Measurements from ENCODE around the gene LRMDA. TPM values are rescaled to one million over a fixed set of nuclear protein-coding genes. Genes with fewer than 3 reads are reported as not detected.

The LRMDA gene
- total RNA-seq, 1 donor from 2014 or later = not detected

GRCh38 chr10:75433216-75433615 is 1.8 kb downstream of the LRMDA start:
- Mint-ChIP-seq H3K4me3 (ENCODE audit: low read depth) (no peak overlapping the region), H3K36me3 (ENCODE audit: low read depth) (no peaks in the 10 kb centered on the region), H3K9me3 (no peaks in the 10 kb centered on the region), H3K27me3 (ENCODE audit: low read depth) (peaks cover 51% of the 10 kb centered on the region), H3K27ac (no peak overlapping the region), H3K4me1 (ENCODE audit: low read depth) (peaks cover 2% of the 10 kb centered on the region)
- intact Hi-C loops (cut with micrococcal nuclease) = no loop called here
- no peak for DNase-seq (ENCODE audit: low spot score)

GRCh38 chr10:75434291-75434690 is 2.9 kb downstream of the LRMDA start:
- DNase-seq (ENCODE audit: low spot score) = no peak
- H3K4me3 Mint-ChIP-seq (ENCODE audit: low read depth) = no peak overlapping the region
- H3K27me3 Mint-ChIP-seq (ENCODE audit: low read depth) = peaks cover 41% of the 10 kb centered on the region
- intact Hi-C loops (cut with micrococcal nuclease) = no loop called here
- peaks cover 2% of the 10 kb centered on the region for H3K4me1 Mint-ChIP-seq (ENCODE audit: low read depth)
- H3K9me3 Mint-ChIP-seq = no peaks in the 10 kb centered on the region
- no peaks in the 10 kb centered on the region for H3K36me3 Mint-ChIP-seq (ENCODE audit: low read depth)
- no peak overlapping the region for H3K27ac Mint-ChIP-seq

GRCh38 chr10:75435291-75435690 is 3.9 kb downstream of the LRMDA start:
- DNase-seq (ENCODE audit: low spot score) = no peak
- H3K4me3 Mint-ChIP-seq (ENCODE audit: low read depth) = no peak overlapping the region
- intact Hi-C loops (cut with micrococcal nuclease) = no loop called here

GRCh38 chr10:75436896-75437295 is 5.5 kb downstream of the LRMDA start:
- intact Hi-C loops (cut with micrococcal nuclease) = no loop called here
- no peak for DNase-seq (ENCODE audit: low spot score)
- Mint-ChIP-seq H3K27me3 (ENCODE audit: low read depth) (peaks cover 23% of the 10 kb centered on the region), H3K4me3 (ENCODE audit: low read depth) (no peak overlapping the region), H3K27ac (no peak overlapping the region), H3K36me3 (ENCODE audit: low read depth) (no peaks in the 10 kb centered on the region), H3K4me1 (ENCODE audit: low read depth) (peaks cover under 1% of the 10 kb centered on the region), H3K9me3 (no peaks in the 10 kb centered on the region)

More at GRCh38 chr10:75435291-75435690, 3.9 kb downstream of the LRMDA start:
- Mint-ChIP-seq H3K36me3 (ENCODE audit: low read depth) (no peaks in the 10 kb centered on the region), H3K27ac (no peak overlapping the region), H3K4me1 (ENCODE audit: low read depth) (peaks cover 2% of the 10 kb centered on the region), H3K27me3 (ENCODE audit: low read depth) (peaks cover 32% of the 10 kb centered on the region), H3K9me3 (no peaks in the 10 kb centered on the region)

- no peak overlapping the region for H3K4me3 Mint-ChIP-seq (ENCODE audit: low read depth)
- DNase-seq (ENCODE audit: low spot score) = no peak
- no peaks in the 10 kb centered on the region for H3K36me3 Mint-ChIP-seq (ENCODE audit: low read depth)
- H3K4me1 Mint-ChIP-seq (ENCODE audit: low read depth) = no peaks in the 10 kb centered on the region
- peaks cover 15% of the 10 kb centered on the region for H3K27me3 Mint-ChIP-seq (ENCODE audit: low read depth)
- H3K9me3 Mint-ChIP-seq = peaks cover 6% of the 10 kb centered on the region
- H3K27ac Mint-ChIP-seq = no peak overlapping the region
- intact Hi-C loops (cut with micrococcal nuclease) = no loop called here
Observed at GRCh38 chr10:75437693-75438092, 6.3 kb downstream of the LRMDA start.

GRCh38 chr10:75438275-75438674 is 6.9 kb downstream of the LRMDA start:
- DNase-seq (ENCODE audit: low spot score) = no peak
- Mint-ChIP-seq H3K4me3 (ENCODE audit: low read depth) (no peak overlapping the region), H3K4me1 (ENCODE audit: low read depth) (no peaks in the 10 kb centered on the region), H3K27ac (no peak overlapping the region), H3K36me3 (ENCODE audit: low read depth) (no peaks in the 10 kb centered on the region), H3K27me3 (ENCODE audit: low read depth) (peaks cover 10% of the 10 kb centered on the region), H3K9me3 (peaks cover 6% of the 10 kb centered on the region)
- intact Hi-C loops (cut with micrococcal nuclease) = no loop called here

GRCh38 chr10:75439811-75440210 is 8.4 kb downstream of the LRMDA start:
- intact Hi-C loops (cut with micrococcal nuclease) = no loop called here
- DNase-seq (ENCODE audit: low spot score) = no peak
- no peaks in the 10 kb centered on the region for H3K4me1 Mint-ChIP-seq (ENCODE audit: low read depth)

GRCh38 chr10:75440271-75440793 is 8.9 kb downstream of the LRMDA start:
- H3K27ac Mint-ChIP-seq = no peak overlapping the region
- no peaks in the 10 kb centered on the region for H3K4me1 Mint-ChIP-seq (ENCODE audit: low read depth)
- no peaks in the 10 kb centered on the region for H3K36me3 Mint-ChIP-seq (ENCODE audit: low read depth)
- peaks cover 15% of the 10 kb centered on the region for H3K9me3 Mint-ChIP-seq
- H3K4me3 Mint-ChIP-seq (ENCODE audit: low read depth) = no peak overlapping the region
- no peak for DNase-seq (ENCODE audit: low spot score)
- intact Hi-C loops (cut with micrococcal nuclease) = no loop called here
- H3K27me3 Mint-ChIP-seq (ENCODE audit: low read depth) = peaks cover 2% of the 10 kb centered on the region

More at GRCh38 chr10:75439811-75440210, 8.4 kb downstream of the LRMDA start:
- H3K27me3 Mint-ChIP-seq (ENCODE audit: low read depth) = peaks cover 2% of the 10 kb centered on the region
- peaks cover 15% of the 10 kb centered on the region for H3K9me3 Mint-ChIP-seq
- no peak overlapping the region for H3K27ac Mint-ChIP-seq
- no peaks in the 10 kb centered on the region for H3K36me3 Mint-ChIP-seq (ENCODE audit: low read depth)
- H3K4me3 Mint-ChIP-seq (ENCODE audit: low read depth) = no peak overlapping the region

GRCh38 chr10:75441196-75441595 is 9.8 kb downstream of the LRMDA start:
- H3K27me3 Mint-ChIP-seq (ENCODE audit: low read depth) = peaks cover 2% of the 10 kb centered on the region
- no peak overlapping the region for H3K4me3 Mint-ChIP-seq (ENCODE audit: low read depth)
- H3K4me1 Mint-ChIP-seq (ENCODE audit: low read depth) = no peaks in the 10 kb centered on the region
- H3K27ac Mint-ChIP-seq = no peak overlapping the region
- H3K9me3 Mint-ChIP-seq = peaks cover 15% of the 10 kb centered on the region
- DNase-seq (ENCODE audit: low spot score) = no peak
- intact Hi-C loops (cut with micrococcal nuclease) = no loop called here
- no peaks in the 10 kb centered on the region for H3K36me3 Mint-ChIP-seq (ENCODE audit: low read depth)

- Mint-ChIP-seq H3K27me3 (ENCODE audit: low read depth) (peaks cover 2% of the 10 kb centered on the region), H3K4me1 (ENCODE audit: low read depth) (no peaks in the 10 kb centered on the region), H3K36me3 (ENCODE audit: low read depth) (no peaks in the 10 kb centered on the region), H3K27ac (no peak overlapping the region), H3K4me3 (ENCODE audit: low read depth) (no peak overlapping the region), H3K9me3 (peaks cover 19% of the 10 kb centered on the region)
- intact Hi-C loops (cut with micrococcal nuclease) = no loop called here
- no peak for DNase-seq (ENCODE audit: low spot score)
Observed at GRCh38 chr10:75441682-75442081, 10.3 kb downstream of the LRMDA start.

GRCh38 chr10:75443362-75443761 is 11.9 kb downstream of the LRMDA start:
- no peak for DNase-seq (ENCODE audit: low spot score)
- H3K4me3 Mint-ChIP-seq (ENCODE audit: low read depth) = no peak overlapping the region
- no peaks in the 10 kb centered on the region for H3K27me3 Mint-ChIP-seq (ENCODE audit: low read depth)
- H3K4me1 Mint-ChIP-seq (ENCODE audit: low read depth) = no peaks in the 10 kb centered on the region
- no peak overlapping the region for H3K27ac Mint-ChIP-seq
- peaks cover 22% of the 10 kb centered on the region for H3K9me3 Mint-ChIP-seq
- intact Hi-C loops (cut with micrococcal nuclease) = no loop called here
- no peaks in the 10 kb centered on the region for H3K36me3 Mint-ChIP-seq (ENCODE audit: low read depth)

- no peaks in the 10 kb centered on the region for H3K27me3 Mint-ChIP-seq (ENCODE audit: low read depth)
- DNase-seq (ENCODE audit: low spot score) = no peak
- peaks cover 22% of the 10 kb centered on the region for H3K9me3 Mint-ChIP-seq
- intact Hi-C loops (cut with micrococcal nuclease) = no loop called here
- no peak overlapping the region for H3K27ac Mint-ChIP-seq
- no peak overlapping the region for H3K4me3 Mint-ChIP-seq (ENCODE audit: low read depth)
- H3K36me3 Mint-ChIP-seq (ENCODE audit: low read depth) = no peaks in the 10 kb centered on the region
- H3K4me1 Mint-ChIP-seq (ENCODE audit: low read depth) = no peaks in the 10 kb centered on the region
Observed at GRCh38 chr10:75444781-75445386, 13.5 kb downstream of the LRMDA start.

GRCh38 chr10:75446508-75446907 is 15.1 kb downstream of the LRMDA start:
- intact Hi-C loops (cut with micrococcal nuclease) = no loop called here
- no peaks in the 10 kb centered on the region for H3K27me3 Mint-ChIP-seq (ENCODE audit: low read depth)
- H3K36me3 Mint-ChIP-seq (ENCODE audit: low read depth) = no peaks in the 10 kb centered on the region
- no peak overlapping the region for H3K4me3 Mint-ChIP-seq (ENCODE audit: low read depth)
- H3K9me3 Mint-ChIP-seq = peaks cover 22% of the 10 kb centered on the region
- H3K27ac Mint-ChIP-seq = no peak overlapping the region
- DNase-seq (ENCODE audit: low spot score) = no peak
- no peaks in the 10 kb centered on the region for H3K4me1 Mint-ChIP-seq (ENCODE audit: low read depth)
